NK-92 treated with Interleukin-12 subunit alpha and Interleukin-12 subunit beta, amount 100 ng/mL, for 24 hours (cell line): ENCODE results near the gene SMYD3.

ENCODE experiments used
- DNase-seq: peaks from one replicate; lab custom pipeline; 2025; lab: John Stamatoyannopoulos, UW

SMYD3 gene

GRCh38 chr1:246470585-246470984, 36.5 kb downstream of the SMYD3 start:
- no peak for DNase-seq

- no peak for DNase-seq
Observed at GRCh38 chr1:246462986-246463385, 44.1 kb downstream of the SMYD3 start.

- no peak for DNase-seq
Observed at GRCh38 chr1:246460406-246460805, 46.7 kb downstream of the SMYD3 start.

- DNase-seq, result no peak
Observed at GRCh38 chr1:246459221-246459620, 47.9 kb downstream of the SMYD3 start.

- no peak for DNase-seq
Observed at GRCh38 chr1:246455476-246455875, 51.6 kb downstream of the SMYD3 start.

GRCh38 chr1:246454655-246455054, 52.4 kb downstream of the SMYD3 start:
- DNase-seq, result no peak

- DNase-seq, result no peak
Observed at GRCh38 chr1:246450611-246451251, 56.3 kb downstream of the SMYD3 start.

GRCh38 chr1:246448373-246448772, 58.7 kb downstream of the SMYD3 start:
- no peak for DNase-seq

- DNase-seq, result no peak
Observed at GRCh38 chr1:246447501-246447900, 59.6 kb downstream of the SMYD3 start.

- DNase-seq, result no peak
Observed at GRCh38 chr1:246445503-246445902, 61.6 kb downstream of the SMYD3 start.

- DNase-seq, result no peak
Observed at GRCh38 chr1:246444617-246445016, 62.5 kb downstream of the SMYD3 start.

- no peak for DNase-seq
Observed at GRCh38 chr1:246437961-246438360, 69.1 kb downstream of the SMYD3 start.

- DNase-seq, result no peak
Observed at GRCh38 chr1:246435421-246436041, 71.5 kb downstream of the SMYD3 start.

GRCh38 chr1:246434335-246434734, 72.7 kb downstream of the SMYD3 start:
- DNase-seq, result no peak

- peak; percentile 15 for DNase-seq
Observed at GRCh38 chr1:246428542-246429308, 78.4 kb downstream of the SMYD3 start.

GRCh38 chr1:246427611-246428010, 79.5 kb downstream of the SMYD3 start:
- DNase-seq, result no peak

- DNase-seq, result no peak
Observed at GRCh38 chr1:246425895-246426294, 81.2 kb downstream of the SMYD3 start.

GRCh38 chr1:246425139-246425794, 81.8 kb downstream of the SMYD3 start:
- no peak for DNase-seq

GRCh38 chr1:246420300-246420699, 86.8 kb downstream of the SMYD3 start:
- no peak for DNase-seq

GRCh38 chr1:246418565-246419312, 88.3 kb downstream of the SMYD3 start:
- DNase-seq, result no peak

GRCh38 chr1:246417813-246418564, 89.1 kb downstream of the SMYD3 start:
- no peak for DNase-seq
